Measurements from ENCODE around the gene BTF3L4.

BTF3L4 gene

DNA sequence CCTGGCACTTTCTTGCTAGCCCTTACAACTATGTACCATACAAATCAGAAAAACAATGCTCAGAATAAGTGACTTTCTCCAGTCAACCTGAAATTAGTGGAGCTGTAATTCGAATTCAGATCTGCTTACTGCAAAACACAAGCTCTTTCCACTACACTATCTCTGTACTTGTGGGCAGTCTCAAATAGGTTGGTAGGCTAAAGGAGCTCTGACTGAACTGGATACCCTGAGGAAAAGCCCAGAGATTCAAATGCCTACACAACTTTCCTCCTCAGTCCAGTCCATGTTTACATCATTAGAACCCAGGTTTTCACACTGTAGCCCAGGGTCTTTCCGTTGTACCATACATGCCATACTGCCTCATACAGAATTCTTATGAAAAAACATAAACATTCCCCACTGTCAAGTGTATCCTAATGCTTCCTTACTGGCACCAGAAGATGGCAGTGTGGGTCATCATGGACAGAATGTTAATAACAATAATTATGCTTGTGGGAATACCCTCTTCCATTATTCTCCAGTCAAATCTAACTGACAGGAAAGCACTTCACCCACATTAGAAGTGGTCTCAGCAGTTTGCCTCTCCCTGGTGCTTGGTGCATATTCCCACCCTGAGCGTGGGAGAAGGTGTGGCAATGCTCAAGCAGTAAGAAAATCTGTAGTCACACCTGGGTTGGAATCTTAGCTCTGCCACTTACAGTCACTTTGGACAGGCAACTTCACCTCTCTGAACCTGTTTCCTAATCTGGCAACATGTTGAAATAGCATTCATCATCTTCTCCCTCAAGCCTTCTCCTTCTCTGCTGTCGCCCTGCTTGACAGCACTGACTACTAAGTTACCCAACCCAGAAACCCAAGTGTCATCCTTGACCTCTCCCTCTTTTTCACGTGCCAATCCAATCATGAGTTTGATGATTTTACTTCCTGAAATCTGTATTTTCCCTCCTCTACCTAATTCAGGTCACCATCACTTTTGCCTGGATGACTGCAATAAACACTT, 71.4 kb downstream of the BTF3L4 start:
- Histone ChIP-seq H3K9me2 (replicated peaks; ENCODE audit: insufficient read depth, low read length) (no peaks in the 10 kb centered on the region), H3K4me2 (ENCODE audit: low read depth, low read length, poor library complexity, severe bottlenecking) (no peak overlapping the region), H3K36me3 (ENCODE audit: low read length) (no peaks in the 10 kb centered on the region), H2AFZ (ENCODE audit: low read depth, low read length, severe bottlenecking) (no peak overlapping the region), H4K20me1 (ENCODE audit: low read depth, low read length) (no peaks in the 10 kb centered on the region), H3K79me2 (ENCODE audit: insufficient read depth, low read length) (no peaks in the 10 kb centered on the region), H3K27me3 (ENCODE audit: low read length) (no peaks in the 10 kb centered on the region), H3K27ac (ENCODE audit: low read depth, low read length) (no peak overlapping the region), H3K9ac (ENCODE audit: low read length) (no peak overlapping the region), H3F3A (ENCODE audit: insufficient read depth) (no peaks in the 10 kb centered on the region), H3K4me3 (ENCODE audit: insufficient read depth, low read length, poor library complexity, severe bottlenecking) (no peak overlapping the region), H3K9me3 (ENCODE audit: insufficient read depth, low read length) (no peaks in the 10 kb centered on the region)
- peak; percentile 39 for TF ChIP-seq CTCF (IDR thresholded peaks at IDR 0.05; ENCODE audit: insufficient read depth, low read length, poor library complexity, severe bottlenecking)
- TF ChIP-seq EZH2phosphoT487 (conservative IDR thresholded peaks at IDR 0.05; ENCODE audit: low read length), result no peak

- H3F3A ChIP-seq (ENCODE audit: insufficient read depth), result no peaks in the 10 kb centered on the region
- H3K4me3 ChIP-seq (ENCODE audit: insufficient read depth, low read length, poor library complexity, severe bottlenecking), result no peak overlapping the region
- no peaks in the 10 kb centered on the region for H3K27me3 ChIP-seq (ENCODE audit: low read length)
- no peaks in the 10 kb centered on the region for H3K79me2 ChIP-seq (ENCODE audit: insufficient read depth, low read length)
- no peak overlapping the region for H3K27ac ChIP-seq (ENCODE audit: low read depth, low read length)
- no peaks in the 10 kb centered on the region for H4K20me1 ChIP-seq (ENCODE audit: low read depth, low read length)
- H3K4me2 ChIP-seq (ENCODE audit: low read depth, low read length, poor library complexity, severe bottlenecking), result no peak overlapping the region
- TF ChIP-seq EZH2phosphoT487 (conservative IDR thresholded peaks at IDR 0.05; ENCODE audit: low read length) (no peak), CTCF (IDR thresholded peaks at IDR 0.05; ENCODE audit: insufficient read depth, low read length, poor library complexity, severe bottlenecking) (no peak)
- H3K36me3 ChIP-seq (ENCODE audit: low read length), result no peaks in the 10 kb centered on the region
- H3K9me3 ChIP-seq (ENCODE audit: insufficient read depth, low read length), result no peaks in the 10 kb centered on the region
- H3K9ac ChIP-seq (ENCODE audit: low read length), result no peak overlapping the region
- H2AFZ ChIP-seq (ENCODE audit: low read depth, low read length, severe bottlenecking), result no peak overlapping the region
- H3K9me2 ChIP-seq (replicated peaks; ENCODE audit: insufficient read depth, low read length), result no peaks in the 10 kb centered on the region
These were observed 83.9 kb downstream of the BTF3L4 start for GRCh38 chr1:52139817-52140540.
